GM12891 (cell line): Measurements from ENCODE around the gene ZNF488.

Experiments
- SPI1 ChIP-seq: IDR thresholded peaks from 2 replicates; pipeline ENCODE4 v1.6.1; 2011; ENCODE audit warnings: low read depth, low read length, control low read depth
- TAF1 ChIP-seq: IDR thresholded peaks from 2 replicates; pipeline ENCODE4 v1.6.1; 2011; ENCODE audit warnings: low read depth, low read length, control low read depth

DNA sequence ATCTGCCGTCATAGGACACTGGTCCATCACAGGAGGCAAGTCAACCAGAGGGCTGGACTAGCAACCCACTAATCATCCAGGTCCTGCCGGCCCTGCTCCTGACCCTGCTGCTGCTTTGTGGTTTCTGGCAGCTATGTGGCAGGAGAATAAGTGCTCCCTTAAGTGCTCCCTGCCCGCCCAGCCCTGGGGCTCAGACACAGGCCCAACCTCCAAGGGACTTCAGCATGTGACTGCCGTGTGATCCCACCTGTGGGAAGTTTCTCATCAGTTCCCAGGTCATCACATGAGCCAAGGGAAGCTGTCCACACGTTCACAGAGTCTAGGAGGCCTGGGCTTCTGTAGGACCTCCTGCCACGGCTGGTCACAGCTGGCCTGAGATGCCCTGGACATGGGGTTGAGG lies 34.2 kb upstream of the ZNF488 start:
- TF ChIP-seq SPI1 (no peak), TAF1 (no peak)
